Neural cell (in vitro differentiated cells): ENCODE measurements around the gene HMGCLL1. TPM values are rescaled to one million over a fixed set of nuclear protein-coding genes. Genes with fewer than 3 reads are reported as not detected.

Source experiments
- H2AFZ ChIP-seq: fragments of 200-600, 300-800 bp; sonication (generic), shearing (Covaris generic); 2 replicates; pipeline ENCODE4 v1.6.0; 2014; ENCODE audit warnings: low read depth, mild to moderate bottlenecking, antibody characterized with exemption, low read length, moderate library complexity
- H3F3A ChIP-seq: fragments of 200-600 bp; shearing (Covaris generic); 2 replicates; pipeline ENCODE4 v1.6.1; 2016; ENCODE audit warnings: mild to moderate bottlenecking, moderate library complexity, mixed read lengths, antibody characterized with exemption, low read length; ENCODE audit not compliant: insufficient read depth, poor library complexity, severe bottlenecking
- H3K27ac ChIP-seq: fragments of 200-600, 300-800 bp; sonication (generic), shearing (Covaris generic); 2 replicates; pipeline ENCODE4 v1.5.1; 2014; ENCODE audit warnings: mild to moderate bottlenecking, low read length, moderate library complexity
- H3K27me3 ChIP-seq: fragments of 300-800, 200-600 bp; sonication (generic), shearing (Covaris generic); 2 replicates; pipeline ENCODE4 v1.6.0; 2014; ENCODE audit warnings: mild to moderate bottlenecking, low read depth, low read length, moderate library complexity; ENCODE audit not compliant: insufficient read depth
- H3K36me3 ChIP-seq: fragments of 300-800, 200-600 bp; sonication (generic), shearing (Covaris generic); 2 replicates; pipeline ENCODE4 v1.5.1; 2014; ENCODE audit warnings: mild to moderate bottlenecking, antibody characterized with exemption, low read length, moderate library complexity; ENCODE audit not compliant: insufficient read depth
- H3K4me2 ChIP-seq: fragments of 300-800, 200-600 bp; sonication (generic), shearing (Covaris generic); 2 replicates; pipeline ENCODE4 v1.6.0; 2014; ENCODE audit warnings: mild to moderate bottlenecking, low read length
- H3K4me3 ChIP-seq: fragments of 300-800, 200-600 bp; sonication (generic), shearing (Covaris generic); 2 replicates; pipeline ENCODE4 v1.5.1; 2014; ENCODE audit warnings: mild to moderate bottlenecking, low read length, moderate library complexity
- H3K79me2 ChIP-seq: fragments of 200-600 bp; shearing (Covaris generic); replicated peaks from 2 replicates; pipeline ENCODE4 v1.6.0; 2014; ENCODE audit warnings: mild to moderate bottlenecking, low read length, moderate library complexity; ENCODE audit not compliant: insufficient read depth
- H3K9ac ChIP-seq: fragments of 300-800, 200-600 bp; sonication (generic), shearing (Covaris generic); 2 replicates; pipeline ENCODE4 v1.6.1; 2016; ENCODE audit warnings: mild to moderate bottlenecking, low read length, mixed read lengths
- H3K9me2 ChIP-seq: fragments of 200-600 bp; shearing (Covaris generic); 2 replicates; pipeline ENCODE4 v1.6.1; 2016; ENCODE audit warnings: mild to moderate bottlenecking, low read length, mixed read lengths; ENCODE audit not compliant: insufficient read depth
- H3K9me3 ChIP-seq: fragments of 200-600, 300-800 bp; sonication (generic), shearing (Covaris generic); 2 replicates; pipeline ENCODE4 v1.6.1; 2016; ENCODE audit warnings: mild to moderate bottlenecking, mixed run types, low read length, moderate library complexity, mixed read lengths
- H4K20me1 ChIP-seq: fragments of 200-600 bp; shearing (Covaris generic); 2 replicates; pipeline ENCODE4 v1.6.1; 2016; ENCODE audit warnings: mild to moderate bottlenecking, mixed run types; ENCODE audit not compliant: insufficient read depth
- EP300 ChIP-seq: fragments of 450-650 bp; conservative IDR thresholded peaks from 2 replicates; pipeline ENCODE4 v1.6.1; 2014; ENCODE audit warnings: antibody characterized with exemption, mild to moderate bottlenecking, moderate library complexity; ENCODE audit not compliant: poor library complexity, severe bottlenecking
- EZH2 ChIP-seq: fragments of 200-600, 300-800 bp; shearing (Covaris generic), sonication (generic); IDR thresholded peaks from 2 replicates; pipeline ENCODE4 v1.6.1; 2014; ENCODE audit warnings: antibody characterized with exemption, low read length, borderline replicate concordance, mild to moderate bottlenecking; ENCODE audit not compliant: insufficient read depth, poor library complexity, severe bottlenecking
- MXI1 ChIP-seq: fragments of 450-650 bp; conservative IDR thresholded peaks from 2 replicates; pipeline ENCODE4 v1.6.1; 2014; ENCODE audit warnings: antibody characterized with exemption, mild to moderate bottlenecking; ENCODE audit not compliant: poor library complexity, severe bottlenecking
- POLR2AphosphoS5 ChIP-seq: IDR thresholded peaks from 2 replicates; pipeline ENCODE4 v1.6.1; 2012
- RAD21 ChIP-seq: fragments of 450-650 bp; conservative IDR thresholded peaks from 2 replicates; pipeline ENCODE4 v1.6.1; 2014; ENCODE audit warnings: antibody characterized with exemption, mild to moderate bottlenecking, moderate library complexity
- SMC3 ChIP-seq: fragments of 450-650 bp; conservative IDR thresholded peaks from 2 replicates; pipeline ENCODE4 v1.6.1; 2014; ENCODE audit warnings: antibody characterized with exemption, mild to moderate bottlenecking, moderate library complexity; ENCODE audit not compliant: poor library complexity
- TAF1 ChIP-seq: IDR thresholded peaks from 2 replicates; pipeline ENCODE4 v1.6.1; 2012; ENCODE audit warnings: low read depth
- polyA plus RNA-seq: library from polyadenylated mRNA; depleted of rRNA; stranded (reverse); fragments of >200 nt; gene quantifications from 2 replicates; pipeline ENCODE4 v1.2.3, GENCODE V29; 2014
- TF ChIP-seq, protein P1 (sequence below): IDR thresholded peaks from 2 replicates; pipeline ENCODE4 v1.6.1; 2012; ENCODE audit warnings: borderline replicate concordance
- TF ChIP-seq, protein P2 (sequence below): fragments of 450-650 bp; IDR thresholded peaks from 2 replicates; pipeline ENCODE4 v1.5.1; 2014; ENCODE audit warnings: antibody characterized with exemption, mild to moderate bottlenecking, moderate library complexity; ENCODE audit not compliant: poor library complexity, severe bottlenecking

The HMGCLL1 gene
- polyA plus RNA-seq, 1 donor from 2014 or later: 59.7 TPM

DNA sequence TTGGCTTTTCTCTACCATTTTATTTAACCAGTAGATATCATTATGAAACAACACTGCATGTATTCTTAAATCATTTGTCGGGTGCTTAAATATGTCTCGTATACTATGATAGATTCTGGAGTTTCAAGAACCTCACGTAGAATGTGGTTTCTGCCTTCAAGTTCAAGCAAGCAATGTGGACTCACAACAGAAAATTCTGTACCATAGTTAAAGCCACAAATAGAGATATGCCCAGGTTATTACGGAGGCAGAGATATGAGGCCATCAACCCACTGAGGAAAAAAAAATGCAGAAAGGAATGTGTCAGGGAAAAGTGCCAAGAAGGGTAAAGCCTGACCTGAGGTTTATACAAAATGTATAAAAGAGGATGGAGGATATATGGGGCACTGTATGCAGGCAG lies 141.9 kb downstream of the HMGCLL1 start:
- Histone ChIP-seq H4K20me1 (no peaks in the 10 kb centered on the region), H3K9me2 (no peaks in the 10 kb centered on the region), H3F3A (no peaks in the 10 kb centered on the region), H3K27me3 (no peaks in the 10 kb centered on the region), H3K36me3 (no peaks in the 10 kb centered on the region), H3K9ac (no peak overlapping the region), H2AFZ (no peak overlapping the region), H3K4me2 (no peak overlapping the region), H3K27ac (no peak overlapping the region), H3K79me2 (no peaks in the 10 kb centered on the region), H3K9me3 (no peaks in the 10 kb centered on the region), H3K4me3 (no peak overlapping the region)
- TF ChIP-seq MXI1 (no peak), POLR2AphosphoS5 (no peak), SMC3 (no peak), RAD21 (no peak), TAF1 (no peak), EZH2 (no peak), EP300 (no peak)
- TF ChIP-seq, protein P1, sequence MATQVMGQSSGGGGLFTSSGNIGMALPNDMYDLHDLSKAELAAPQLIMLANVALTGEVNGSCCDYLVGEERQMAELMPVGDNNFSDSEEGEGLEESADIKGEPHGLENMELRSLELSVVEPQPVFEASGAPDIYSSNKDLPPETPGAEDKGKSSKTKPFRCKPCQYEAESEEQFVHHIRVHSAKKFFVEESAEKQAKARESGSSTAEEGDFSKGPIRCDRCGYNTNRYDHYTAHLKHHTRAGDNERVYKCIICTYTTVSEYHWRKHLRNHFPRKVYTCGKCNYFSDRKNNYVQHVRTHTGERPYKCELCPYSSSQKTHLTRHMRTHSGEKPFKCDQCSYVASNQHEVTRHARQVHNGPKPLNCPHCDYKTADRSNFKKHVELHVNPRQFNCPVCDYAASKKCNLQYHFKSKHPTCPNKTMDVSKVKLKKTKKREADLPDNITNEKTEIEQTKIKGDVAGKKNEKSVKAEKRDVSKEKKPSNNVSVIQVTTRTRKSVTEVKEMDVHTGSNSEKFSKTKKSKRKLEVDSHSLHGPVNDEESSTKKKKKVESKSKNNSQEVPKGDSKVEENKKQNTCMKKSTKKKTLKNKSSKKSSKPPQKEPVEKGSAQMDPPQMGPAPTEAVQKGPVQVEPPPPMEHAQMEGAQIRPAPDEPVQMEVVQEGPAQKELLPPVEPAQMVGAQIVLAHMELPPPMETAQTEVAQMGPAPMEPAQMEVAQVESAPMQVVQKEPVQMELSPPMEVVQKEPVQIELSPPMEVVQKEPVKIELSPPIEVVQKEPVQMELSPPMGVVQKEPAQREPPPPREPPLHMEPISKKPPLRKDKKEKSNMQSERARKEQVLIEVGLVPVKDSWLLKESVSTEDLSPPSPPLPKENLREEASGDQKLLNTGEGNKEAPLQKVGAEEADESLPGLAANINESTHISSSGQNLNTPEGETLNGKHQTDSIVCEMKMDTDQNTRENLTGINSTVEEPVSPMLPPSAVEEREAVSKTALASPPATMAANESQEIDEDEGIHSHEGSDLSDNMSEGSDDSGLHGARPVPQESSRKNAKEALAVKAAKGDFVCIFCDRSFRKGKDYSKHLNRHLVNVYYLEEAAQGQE: no peak
- TF ChIP-seq, protein P2, sequence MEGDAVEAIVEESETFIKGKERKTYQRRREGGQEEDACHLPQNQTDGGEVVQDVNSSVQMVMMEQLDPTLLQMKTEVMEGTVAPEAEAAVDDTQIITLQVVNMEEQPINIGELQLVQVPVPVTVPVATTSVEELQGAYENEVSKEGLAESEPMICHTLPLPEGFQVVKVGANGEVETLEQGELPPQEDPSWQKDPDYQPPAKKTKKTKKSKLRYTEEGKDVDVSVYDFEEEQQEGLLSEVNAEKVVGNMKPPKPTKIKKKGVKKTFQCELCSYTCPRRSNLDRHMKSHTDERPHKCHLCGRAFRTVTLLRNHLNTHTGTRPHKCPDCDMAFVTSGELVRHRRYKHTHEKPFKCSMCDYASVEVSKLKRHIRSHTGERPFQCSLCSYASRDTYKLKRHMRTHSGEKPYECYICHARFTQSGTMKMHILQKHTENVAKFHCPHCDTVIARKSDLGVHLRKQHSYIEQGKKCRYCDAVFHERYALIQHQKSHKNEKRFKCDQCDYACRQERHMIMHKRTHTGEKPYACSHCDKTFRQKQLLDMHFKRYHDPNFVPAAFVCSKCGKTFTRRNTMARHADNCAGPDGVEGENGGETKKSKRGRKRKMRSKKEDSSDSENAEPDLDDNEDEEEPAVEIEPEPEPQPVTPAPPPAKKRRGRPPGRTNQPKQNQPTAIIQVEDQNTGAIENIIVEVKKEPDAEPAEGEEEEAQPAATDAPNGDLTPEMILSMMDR: no peak

DNA sequence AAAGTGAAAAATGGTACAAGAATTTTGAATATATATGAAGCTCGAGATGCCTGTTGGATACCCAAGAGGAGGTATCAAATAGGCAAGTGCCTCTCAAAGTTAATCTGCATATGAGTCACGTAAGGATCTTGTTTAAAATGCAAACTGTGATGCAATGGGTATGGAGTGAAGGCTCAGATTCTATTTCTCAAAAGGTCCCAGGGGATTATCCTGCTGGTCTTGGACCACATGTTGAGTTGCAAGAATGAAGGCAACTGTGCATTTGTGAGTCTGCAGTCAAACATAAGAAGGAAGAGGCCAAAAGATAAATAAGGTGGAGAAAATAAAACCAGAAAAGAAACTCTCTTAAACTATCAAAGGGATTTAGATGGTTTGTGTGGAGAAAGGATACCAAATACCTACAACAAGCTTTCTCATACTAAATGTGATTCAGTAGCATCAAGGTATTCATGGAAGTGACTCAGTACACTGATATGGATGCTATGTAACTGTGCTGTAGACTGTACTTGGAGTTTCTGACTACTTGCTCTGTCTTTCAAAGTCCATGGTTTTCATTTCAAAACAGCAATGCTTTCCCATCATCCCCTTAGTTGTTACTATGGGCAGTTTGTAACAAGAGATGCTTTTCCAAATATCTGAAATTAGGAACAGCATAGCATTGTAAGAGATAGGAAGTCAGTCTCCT lies 145.4 kb downstream of the HMGCLL1 start:
- Histone ChIP-seq H3K9me3 (no peaks in the 10 kb centered on the region), H3K79me2 (no peaks in the 10 kb centered on the region), H3K4me3 (no peak overlapping the region), H3K9ac (no peak overlapping the region), H3K9me2 (no peaks in the 10 kb centered on the region), H3K27me3 (no peaks in the 10 kb centered on the region), H3K36me3 (no peaks in the 10 kb centered on the region), H3F3A (no peaks in the 10 kb centered on the region), H2AFZ (no peak overlapping the region), H3K27ac (no peak overlapping the region), H4K20me1 (no peaks in the 10 kb centered on the region), H3K4me2 (no peak overlapping the region)
- TF ChIP-seq, protein P1: no peak
- no peak for TF ChIP-seq POLR2AphosphoS5
- no peak for TF ChIP-seq TAF1
- TF ChIP-seq MXI1: no peak
- no peak for TF ChIP-seq SMC3
- TF ChIP-seq RAD21: no peak
- no peak for TF ChIP-seq EZH2
- TF ChIP-seq, protein P2: no peak
- no peak for TF ChIP-seq EP300
